ENCODE results near the gene MICAL3. TPM values are rescaled to one million over a fixed set of nuclear protein-coding genes. Genes with fewer than 3 reads are reported as not detected.

The MICAL3 gene
- total RNA-seq, 1 donor from 2014 or later, result 31.2 TPM

GRCh38 chr22:17977371-17977770, 47.0 kb downstream of the MICAL3 start:
- no peak for TF ChIP-seq CTCF (IDR thresholded peaks at IDR 0.05)
- H3K9me3 ChIP-seq, result no peaks in the 10 kb centered on the region
- intact Hi-C loops (cut with DNase I), result no loop called here
- H3K27ac ChIP-seq, result no peak overlapping the region
- H3K4me1 ChIP-seq, result peaks cover 49% of the 10 kb centered on the region
- H3K36me3 ChIP-seq, result no peaks in the 10 kb centered on the region
- H3K4me3 ChIP-seq, result no peak overlapping the region
- DNase-seq (no peak), ATAC-seq (no peak)
- H3K27me3 ChIP-seq, result no peaks in the 10 kb centered on the region

DNA sequence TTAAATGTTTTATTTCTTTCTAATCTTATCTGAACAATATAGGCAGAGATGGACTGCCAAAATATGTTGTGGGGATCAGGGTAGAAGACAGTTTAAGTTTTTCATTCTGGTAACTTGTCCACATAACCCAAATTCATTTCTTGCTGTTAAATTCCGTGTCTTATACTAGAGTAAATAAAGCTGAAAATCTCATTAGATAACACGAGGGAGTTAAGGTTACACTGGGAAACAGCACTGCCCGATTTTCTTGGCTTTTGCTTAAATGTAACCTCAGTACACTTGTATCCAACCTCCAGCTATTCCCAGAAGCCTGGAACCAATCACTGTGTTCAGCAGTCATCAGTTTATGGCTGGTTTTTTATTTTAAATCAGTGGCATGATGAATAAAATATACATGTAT, 48.2 kb downstream of the MICAL3 start:
- no peak for TF ChIP-seq CTCF (IDR thresholded peaks at IDR 0.05)
- DNase-seq, result no peak
- Histone ChIP-seq H3K36me3 (no peaks in the 10 kb centered on the region), H3K4me3 (no peak overlapping the region), H3K9me3 (no peaks in the 10 kb centered on the region), H3K4me1 (peaks cover 59% of the 10 kb centered on the region), H3K27me3 (no peaks in the 10 kb centered on the region), H3K27ac (no peak overlapping the region)
- intact Hi-C loops (cut with DNase I), result no loop called here
- ATAC-seq, result no peak

DNA sequence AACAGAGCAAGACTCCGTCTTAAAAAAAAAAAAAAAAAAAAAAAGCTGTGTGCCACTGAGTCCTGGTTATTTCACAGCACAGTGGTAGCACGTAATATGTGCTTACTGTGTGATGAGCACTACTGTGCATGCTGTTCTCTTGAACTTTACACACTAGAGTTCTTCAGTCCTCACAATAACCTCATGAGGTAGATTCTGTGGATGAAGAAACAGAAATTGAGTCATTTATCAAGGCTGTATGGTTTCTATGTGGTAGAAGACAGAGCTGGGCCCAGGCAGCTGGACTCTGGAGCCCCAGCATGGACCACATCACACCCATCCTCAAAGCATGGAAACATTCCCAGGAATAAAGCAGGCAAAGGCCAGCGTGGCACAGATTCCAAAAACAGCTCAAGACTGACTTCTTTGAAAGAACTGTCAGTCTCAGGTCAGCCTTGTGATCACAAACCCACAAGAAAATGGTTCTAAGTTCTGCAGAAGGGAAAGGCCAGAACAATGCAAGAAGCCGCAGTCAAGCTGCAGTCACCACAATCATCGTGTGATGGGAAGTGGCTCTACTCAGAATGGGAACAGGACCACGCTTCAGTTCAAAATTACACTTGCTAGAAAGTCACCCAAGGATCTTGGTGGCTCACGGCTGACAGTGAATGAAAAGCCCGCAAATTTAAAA, 49.5 kb downstream of the MICAL3 start:
- Histone ChIP-seq H3K9me3 (no peaks in the 10 kb centered on the region), H3K27ac (no peak overlapping the region), H3K4me1 (peaks cover 47% of the 10 kb centered on the region), H3K36me3 (no peaks in the 10 kb centered on the region), H3K4me3 (no peak overlapping the region), H3K27me3 (no peaks in the 10 kb centered on the region)
- no peak for TF ChIP-seq CTCF (IDR thresholded peaks at IDR 0.05)
- no peak for ATAC-seq
- intact Hi-C loops (cut with DNase I), result no loop called here
- no peak for DNase-seq

- ATAC-seq (no peak), DNase-seq (no peak)
- H3K9me3 ChIP-seq, result no peaks in the 10 kb centered on the region
- TF ChIP-seq CTCF (IDR thresholded peaks at IDR 0.05), result no peak
- peaks cover 40% of the 10 kb centered on the region for H3K4me1 ChIP-seq
- H3K27me3 ChIP-seq, result no peaks in the 10 kb centered on the region
- no peaks in the 10 kb centered on the region for H3K36me3 ChIP-seq
- H3K4me3 ChIP-seq, result no peak overlapping the region
- H3K27ac ChIP-seq, result no peak overlapping the region
- intact Hi-C loops (cut with DNase I), result no loop called here
These were observed 50.3 kb downstream of the MICAL3 start for GRCh38 chr22:17974087-17974486.

- intact Hi-C loops (cut with DNase I), result no loop called here
- no peaks in the 10 kb centered on the region for H3K27me3 ChIP-seq
- H3K36me3 ChIP-seq, result no peaks in the 10 kb centered on the region
- no peak for TF ChIP-seq CTCF (IDR thresholded peaks at IDR 0.05)
- no peak overlapping the region for H3K27ac ChIP-seq
- DNase-seq (no peak), ATAC-seq (no peak)
- H3K4me3 ChIP-seq, result no peak overlapping the region
- no peaks in the 10 kb centered on the region for H3K9me3 ChIP-seq
- H3K4me1 ChIP-seq, result peaks cover 40% of the 10 kb centered on the region
These were observed 51.1 kb downstream of the MICAL3 start for GRCh38 chr22:17973217-17973616.

All from upper lobe of right lung (tissue), 1 donor.